Neural cell (in vitro differentiated cells): Measurements from ENCODE around the gene MMP24. TPM values are rescaled to one million over a fixed set of nuclear protein-coding genes. Genes with fewer than 3 reads are reported as not detected.

Source experiments
- H2AFZ ChIP-seq: fragments of 200-600, 300-800 bp; sonication (generic), shearing (Covaris generic); 2 replicates; pipeline ENCODE4 v1.6.0; 2014; ENCODE audit warnings: low read depth, mild to moderate bottlenecking, antibody characterized with exemption, low read length, moderate library complexity
- H3F3A ChIP-seq: fragments of 200-600 bp; shearing (Covaris generic); 2 replicates; pipeline ENCODE4 v1.6.1; 2016; ENCODE audit warnings: mild to moderate bottlenecking, moderate library complexity, mixed read lengths, antibody characterized with exemption, low read length; ENCODE audit not compliant: insufficient read depth, poor library complexity, severe bottlenecking
- H3K27ac ChIP-seq: fragments of 200-600, 300-800 bp; sonication (generic), shearing (Covaris generic); 2 replicates; pipeline ENCODE4 v1.5.1; 2014; ENCODE audit warnings: mild to moderate bottlenecking, low read length, moderate library complexity
- H3K27me3 ChIP-seq: fragments of 300-800, 200-600 bp; sonication (generic), shearing (Covaris generic); 2 replicates; pipeline ENCODE4 v1.6.0; 2014; ENCODE audit warnings: mild to moderate bottlenecking, low read depth, low read length, moderate library complexity; ENCODE audit not compliant: insufficient read depth
- H3K36me3 ChIP-seq: fragments of 300-800, 200-600 bp; sonication (generic), shearing (Covaris generic); 2 replicates; pipeline ENCODE4 v1.5.1; 2014; ENCODE audit warnings: mild to moderate bottlenecking, antibody characterized with exemption, low read length, moderate library complexity; ENCODE audit not compliant: insufficient read depth
- H3K4me2 ChIP-seq: fragments of 300-800, 200-600 bp; sonication (generic), shearing (Covaris generic); 2 replicates; pipeline ENCODE4 v1.6.0; 2014; ENCODE audit warnings: mild to moderate bottlenecking, low read length
- H3K4me3 ChIP-seq: fragments of 300-800, 200-600 bp; sonication (generic), shearing (Covaris generic); 2 replicates; pipeline ENCODE4 v1.5.1; 2014; ENCODE audit warnings: mild to moderate bottlenecking, low read length, moderate library complexity
- H3K79me2 ChIP-seq: fragments of 200-600 bp; shearing (Covaris generic); replicated peaks from 2 replicates; pipeline ENCODE4 v1.6.0; 2014; ENCODE audit warnings: mild to moderate bottlenecking, low read length, moderate library complexity; ENCODE audit not compliant: insufficient read depth
- H3K9ac ChIP-seq: fragments of 300-800, 200-600 bp; sonication (generic), shearing (Covaris generic); 2 replicates; pipeline ENCODE4 v1.6.1; 2016; ENCODE audit warnings: mild to moderate bottlenecking, low read length, mixed read lengths
- H3K9me2 ChIP-seq: fragments of 200-600 bp; shearing (Covaris generic); 2 replicates; pipeline ENCODE4 v1.6.1; 2016; ENCODE audit warnings: mild to moderate bottlenecking, low read length, mixed read lengths; ENCODE audit not compliant: insufficient read depth
- H3K9me3 ChIP-seq: fragments of 200-600, 300-800 bp; sonication (generic), shearing (Covaris generic); 2 replicates; pipeline ENCODE4 v1.6.1; 2016; ENCODE audit warnings: mild to moderate bottlenecking, mixed run types, low read length, moderate library complexity, mixed read lengths
- H4K20me1 ChIP-seq: fragments of 200-600 bp; shearing (Covaris generic); 2 replicates; pipeline ENCODE4 v1.6.1; 2016; ENCODE audit warnings: mild to moderate bottlenecking, mixed run types; ENCODE audit not compliant: insufficient read depth
- EP300 ChIP-seq: fragments of 450-650 bp; conservative IDR thresholded peaks from 2 replicates; pipeline ENCODE4 v1.6.1; 2014; ENCODE audit warnings: antibody characterized with exemption, mild to moderate bottlenecking, moderate library complexity; ENCODE audit not compliant: poor library complexity, severe bottlenecking
- EZH2 ChIP-seq: fragments of 200-600, 300-800 bp; shearing (Covaris generic), sonication (generic); IDR thresholded peaks from 2 replicates; pipeline ENCODE4 v1.6.1; 2014; ENCODE audit warnings: antibody characterized with exemption, low read length, borderline replicate concordance, mild to moderate bottlenecking; ENCODE audit not compliant: insufficient read depth, poor library complexity, severe bottlenecking
- MXI1 ChIP-seq: fragments of 450-650 bp; conservative IDR thresholded peaks from 2 replicates; pipeline ENCODE4 v1.6.1; 2014; ENCODE audit warnings: antibody characterized with exemption, mild to moderate bottlenecking; ENCODE audit not compliant: poor library complexity, severe bottlenecking
- RAD21 ChIP-seq: fragments of 450-650 bp; conservative IDR thresholded peaks from 2 replicates; pipeline ENCODE4 v1.6.1; 2014; ENCODE audit warnings: antibody characterized with exemption, mild to moderate bottlenecking, moderate library complexity
- SMC3 ChIP-seq: fragments of 450-650 bp; conservative IDR thresholded peaks from 2 replicates; pipeline ENCODE4 v1.6.1; 2014; ENCODE audit warnings: antibody characterized with exemption, mild to moderate bottlenecking, moderate library complexity; ENCODE audit not compliant: poor library complexity
- polyA plus RNA-seq: library from polyadenylated mRNA; depleted of rRNA; stranded (reverse); fragments of >200 nt; gene quantifications from 2 replicates; pipeline ENCODE4 v1.2.3, GENCODE V29; 2014
- TF ChIP-seq, protein P1 (sequence below): fragments of 450-650 bp; IDR thresholded peaks from 2 replicates; pipeline ENCODE4 v1.5.1; 2014; ENCODE audit warnings: antibody characterized with exemption, mild to moderate bottlenecking, moderate library complexity; ENCODE audit not compliant: poor library complexity, severe bottlenecking
- TF ChIP-seq, protein P2 (sequence below): IDR thresholded peaks from 2 replicates; pipeline ENCODE4 v1.6.1; 2012; ENCODE audit warnings: borderline replicate concordance

The MMP24 gene
- polyA plus RNA-seq, 1 donor from 2014 or later, result 57.4 TPM

DNA sequence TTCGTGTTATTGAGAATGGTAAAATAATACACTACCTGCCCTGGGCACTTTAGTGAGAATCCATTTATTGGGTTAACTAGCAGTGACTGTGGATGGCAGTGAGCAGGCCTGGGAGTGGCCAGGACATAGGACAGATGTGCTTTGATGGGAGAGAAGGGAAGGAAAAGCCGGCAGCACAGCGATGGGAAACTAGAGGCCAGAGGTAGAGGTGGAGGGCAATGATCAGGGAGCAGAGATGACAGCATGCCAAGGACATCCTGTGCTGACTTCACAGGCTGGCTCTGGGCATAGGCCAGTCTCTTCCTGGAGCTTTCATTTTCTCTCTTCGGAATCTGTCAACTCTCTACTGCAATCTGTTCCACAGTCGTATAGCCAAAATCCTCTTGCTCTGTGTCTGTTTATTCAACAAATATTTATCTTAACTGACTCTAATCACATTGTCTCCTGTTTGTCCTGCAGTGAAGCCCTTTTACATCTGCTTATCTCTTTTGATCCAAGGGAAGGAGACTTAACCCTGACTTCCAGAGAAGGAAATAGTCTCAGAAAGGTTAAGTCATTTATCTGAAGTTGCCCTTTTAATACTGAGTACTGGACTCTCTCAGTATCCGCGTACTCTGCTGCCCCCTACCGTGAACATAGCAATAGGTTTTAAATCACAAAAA, 18.4 kb upstream of the MMP24 start:
- H3K9me2 ChIP-seq, result no peaks in the 10 kb centered on the region
- no peak overlapping the region for H3K27ac ChIP-seq
- no peak overlapping the region for H3K4me2 ChIP-seq
- H2AFZ ChIP-seq, result no peak overlapping the region
- H3K27me3 ChIP-seq, result no peaks in the 10 kb centered on the region
- no peaks in the 10 kb centered on the region for H3F3A ChIP-seq
- no peaks in the 10 kb centered on the region for H3K36me3 ChIP-seq
- no peaks in the 10 kb centered on the region for H4K20me1 ChIP-seq
- H3K9me3 ChIP-seq, result no peaks in the 10 kb centered on the region
- TF ChIP-seq SMC3 (peak; percentile 89), RAD21 (peak; percentile 91), EZH2 (no peak)
- TF ChIP-seq, protein P1, sequence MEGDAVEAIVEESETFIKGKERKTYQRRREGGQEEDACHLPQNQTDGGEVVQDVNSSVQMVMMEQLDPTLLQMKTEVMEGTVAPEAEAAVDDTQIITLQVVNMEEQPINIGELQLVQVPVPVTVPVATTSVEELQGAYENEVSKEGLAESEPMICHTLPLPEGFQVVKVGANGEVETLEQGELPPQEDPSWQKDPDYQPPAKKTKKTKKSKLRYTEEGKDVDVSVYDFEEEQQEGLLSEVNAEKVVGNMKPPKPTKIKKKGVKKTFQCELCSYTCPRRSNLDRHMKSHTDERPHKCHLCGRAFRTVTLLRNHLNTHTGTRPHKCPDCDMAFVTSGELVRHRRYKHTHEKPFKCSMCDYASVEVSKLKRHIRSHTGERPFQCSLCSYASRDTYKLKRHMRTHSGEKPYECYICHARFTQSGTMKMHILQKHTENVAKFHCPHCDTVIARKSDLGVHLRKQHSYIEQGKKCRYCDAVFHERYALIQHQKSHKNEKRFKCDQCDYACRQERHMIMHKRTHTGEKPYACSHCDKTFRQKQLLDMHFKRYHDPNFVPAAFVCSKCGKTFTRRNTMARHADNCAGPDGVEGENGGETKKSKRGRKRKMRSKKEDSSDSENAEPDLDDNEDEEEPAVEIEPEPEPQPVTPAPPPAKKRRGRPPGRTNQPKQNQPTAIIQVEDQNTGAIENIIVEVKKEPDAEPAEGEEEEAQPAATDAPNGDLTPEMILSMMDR, result peak; percentile 89
- no peaks in the 10 kb centered on the region for H3K79me2 ChIP-seq
- no peak overlapping the region for H3K9ac ChIP-seq
- H3K4me3 ChIP-seq, result no peak overlapping the region

DNA sequence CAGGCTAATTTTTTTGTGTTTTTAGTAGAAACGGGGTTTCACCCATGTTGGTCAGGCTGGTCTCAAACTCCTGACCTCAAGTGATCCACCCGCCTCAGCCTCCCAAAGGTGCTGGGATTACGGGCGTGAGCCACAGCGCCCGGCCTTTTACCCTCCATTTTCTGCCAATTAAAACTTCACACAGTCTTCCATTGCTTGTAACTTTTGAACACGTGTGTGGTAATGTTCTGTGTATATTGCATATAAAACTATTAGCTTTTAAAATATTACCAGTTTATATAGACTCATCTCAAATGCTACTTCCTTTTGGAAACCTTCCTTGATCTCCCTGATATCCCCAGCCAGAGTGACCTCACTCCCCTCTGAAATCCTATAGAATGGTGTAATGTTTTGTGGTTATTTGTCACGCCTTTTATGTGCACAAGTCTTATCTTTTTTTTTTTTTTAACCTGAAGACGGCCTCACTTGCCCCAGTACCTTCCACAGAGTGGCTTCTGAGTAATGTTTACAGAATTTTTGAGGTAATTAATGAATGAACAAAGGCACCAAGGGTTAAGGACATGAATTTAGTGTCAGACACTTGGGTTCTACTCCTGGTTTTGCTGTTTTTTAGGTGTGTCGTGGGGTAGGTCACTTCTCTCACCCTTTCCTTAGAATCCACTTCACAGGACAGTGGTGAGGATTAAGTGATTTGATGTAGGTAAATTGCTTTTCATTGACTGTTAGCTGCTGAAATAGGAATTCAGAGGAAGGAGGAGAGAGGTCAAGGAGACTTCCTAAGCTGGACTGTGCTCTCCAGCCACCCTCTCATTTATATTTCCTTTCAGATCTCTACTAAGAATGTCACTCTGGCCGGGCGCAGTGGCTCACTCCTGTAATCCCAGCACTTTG, 11.2 kb upstream of the MMP24 start:
- H3K27ac ChIP-seq, result no peak overlapping the region
- H2AFZ ChIP-seq, result no peak overlapping the region
- H3K9me2 ChIP-seq, result no peaks in the 10 kb centered on the region
- H3K9me3 ChIP-seq, result no peaks in the 10 kb centered on the region
- TF ChIP-seq MXI1 (no peak), EP300 (no peak), RAD21 (no peak), SMC3 (no peak)
- TF ChIP-seq, protein P1, result no peak
- TF ChIP-seq, protein P2, sequence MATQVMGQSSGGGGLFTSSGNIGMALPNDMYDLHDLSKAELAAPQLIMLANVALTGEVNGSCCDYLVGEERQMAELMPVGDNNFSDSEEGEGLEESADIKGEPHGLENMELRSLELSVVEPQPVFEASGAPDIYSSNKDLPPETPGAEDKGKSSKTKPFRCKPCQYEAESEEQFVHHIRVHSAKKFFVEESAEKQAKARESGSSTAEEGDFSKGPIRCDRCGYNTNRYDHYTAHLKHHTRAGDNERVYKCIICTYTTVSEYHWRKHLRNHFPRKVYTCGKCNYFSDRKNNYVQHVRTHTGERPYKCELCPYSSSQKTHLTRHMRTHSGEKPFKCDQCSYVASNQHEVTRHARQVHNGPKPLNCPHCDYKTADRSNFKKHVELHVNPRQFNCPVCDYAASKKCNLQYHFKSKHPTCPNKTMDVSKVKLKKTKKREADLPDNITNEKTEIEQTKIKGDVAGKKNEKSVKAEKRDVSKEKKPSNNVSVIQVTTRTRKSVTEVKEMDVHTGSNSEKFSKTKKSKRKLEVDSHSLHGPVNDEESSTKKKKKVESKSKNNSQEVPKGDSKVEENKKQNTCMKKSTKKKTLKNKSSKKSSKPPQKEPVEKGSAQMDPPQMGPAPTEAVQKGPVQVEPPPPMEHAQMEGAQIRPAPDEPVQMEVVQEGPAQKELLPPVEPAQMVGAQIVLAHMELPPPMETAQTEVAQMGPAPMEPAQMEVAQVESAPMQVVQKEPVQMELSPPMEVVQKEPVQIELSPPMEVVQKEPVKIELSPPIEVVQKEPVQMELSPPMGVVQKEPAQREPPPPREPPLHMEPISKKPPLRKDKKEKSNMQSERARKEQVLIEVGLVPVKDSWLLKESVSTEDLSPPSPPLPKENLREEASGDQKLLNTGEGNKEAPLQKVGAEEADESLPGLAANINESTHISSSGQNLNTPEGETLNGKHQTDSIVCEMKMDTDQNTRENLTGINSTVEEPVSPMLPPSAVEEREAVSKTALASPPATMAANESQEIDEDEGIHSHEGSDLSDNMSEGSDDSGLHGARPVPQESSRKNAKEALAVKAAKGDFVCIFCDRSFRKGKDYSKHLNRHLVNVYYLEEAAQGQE, result no peak
- H3K4me3 ChIP-seq, result no peak overlapping the region
- H4K20me1 ChIP-seq, result no peaks in the 10 kb centered on the region
- no peak overlapping the region for H3K4me2 ChIP-seq
- H3K27me3 ChIP-seq, result no peaks in the 10 kb centered on the region
- H3K36me3 ChIP-seq, result no peaks in the 10 kb centered on the region
- H3K9ac ChIP-seq, result no peak overlapping the region
- H3F3A ChIP-seq, result no peaks in the 10 kb centered on the region
- H3K79me2 ChIP-seq, result no peaks in the 10 kb centered on the region
